Sigmoid colon (tissue), 3 donors: ENCODE results near the gene FNDC3A.

Source experiments
- CTCF ChIP-seq, 4 experiments: fragments of 450-650 bp in 3 of 4; fragments of 200-600 bp in 1 of 4; IDR thresholded peaks; one replicate each; pipeline ENCODE4 v1.5.1; 2016 to 2019; ENCODE audit warnings: antibody characterized with exemption in 4 of 4, mild to moderate bottlenecking in 3 of 4, moderate library complexity in 2 of 4
- POLR2A ChIP-seq, 2 donors: fragments of 450-650 bp; IDR thresholded peaks; one replicate each; pipeline ENCODE4 v1.6.1; 2016; ENCODE audit warnings: antibody characterized with exemption in 2 of 2, mild to moderate bottlenecking in 2 of 2, moderate library complexity in 2 of 2

- no peak for TF ChIP-seq CTCF (IDR thresholded peaks at IDR 0.05)
- TF ChIP-seq POLR2A (IDR thresholded peaks at IDR 0.05) = no peak
Measured at GRCh38 chr13:49256841-49257240, 281.1 kb downstream of the FNDC3A start.
